Astrocyte (in vitro differentiated cells and primary cell): ENCODE data around the gene SHISAL1.

ENCODE experiments used
- CTCF ChIP-seq: IDR thresholded peaks from 2 replicates; pipeline ENCODE4 v1.5.1; 2011; ENCODE audit warnings: low read depth, mild to moderate bottlenecking, inconsistent platforms, low read length, moderate library complexity; ENCODE audit not compliant: insufficient read depth
- EZH2 ChIP-seq: IDR thresholded peaks from 2 replicates; pipeline ENCODE4 v1.6.1; 2012; ENCODE audit warnings: mild to moderate bottlenecking, low read length, inconsistent platforms; ENCODE audit not compliant: insufficient read depth

- TF ChIP-seq CTCF, result no peak
- no peak for TF ChIP-seq EZH2
These were observed 103.4 kb downstream of the SHISAL1 start for GRCh38 chr22:44209343-44209742.
